Measurements from ENCODE around the gene PVRIG. TPM values are rescaled to one million over a fixed set of nuclear protein-coding genes. Genes with fewer than 3 reads are reported as not detected.

The PVRIG gene
- total RNA-seq, 1 experiment from 2014 or later: 0.55 TPM

DNA sequence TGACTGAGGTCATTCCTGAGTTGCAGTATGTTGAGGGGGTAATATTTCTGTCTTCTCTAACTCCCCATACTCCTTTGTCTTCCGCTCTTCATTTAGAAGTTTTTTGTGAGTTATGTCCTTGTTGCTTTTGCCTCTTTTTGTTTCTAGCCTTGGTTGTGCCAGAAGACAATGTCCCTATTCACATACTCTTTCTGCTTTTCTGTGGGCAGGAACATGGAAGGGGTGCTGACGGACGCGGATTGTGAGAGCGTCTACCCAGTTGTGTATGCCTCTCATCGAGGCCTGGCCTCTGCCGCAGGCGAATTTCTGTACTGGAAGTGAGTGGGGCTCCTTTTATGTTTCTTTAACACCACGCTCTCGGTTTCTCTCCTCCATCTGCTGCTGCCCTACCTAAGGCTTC is 21.5 kb upstream of the PVRIG start (continued):
- TF ChIP-seq, protein P1, sequence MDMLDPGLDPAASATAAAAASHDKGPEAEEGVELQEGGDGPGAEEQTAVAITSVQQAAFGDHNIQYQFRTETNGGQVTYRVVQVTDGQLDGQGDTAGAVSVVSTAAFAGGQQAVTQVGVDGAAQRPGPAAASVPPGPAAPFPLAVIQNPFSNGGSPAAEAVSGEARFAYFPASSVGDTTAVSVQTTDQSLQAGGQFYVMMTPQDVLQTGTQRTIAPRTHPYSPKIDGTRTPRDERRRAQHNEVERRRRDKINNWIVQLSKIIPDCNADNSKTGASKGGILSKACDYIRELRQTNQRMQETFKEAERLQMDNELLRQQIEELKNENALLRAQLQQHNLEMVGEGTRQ (CRISPR knock-in tag; IDR thresholded peaks at IDR 0.05): no peak

DNA sequence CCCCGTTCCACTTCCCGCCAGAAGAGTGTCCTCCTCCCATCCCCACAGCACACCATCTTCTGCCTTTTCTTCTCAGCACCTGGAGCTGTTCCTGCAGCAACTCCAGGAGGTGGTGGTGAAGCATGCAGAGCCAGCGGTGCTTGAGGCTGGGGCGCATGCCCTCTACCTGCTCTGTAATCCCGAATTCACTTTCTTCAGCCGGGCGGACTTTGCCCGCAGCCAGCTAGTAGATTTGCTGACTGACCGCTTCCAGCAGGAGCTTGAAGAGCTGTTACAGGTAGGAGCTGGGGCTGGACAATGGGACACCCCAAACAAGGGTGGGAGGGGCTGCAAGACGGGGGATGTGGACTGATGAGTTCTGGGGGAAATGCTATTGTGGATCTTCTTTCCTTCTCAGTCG is 19.1 kb upstream of the PVRIG start:
- Mint-ChIP-seq H3K4me1 (peaks cover 14% of the 10 kb centered on the region), H3K36me3 (no peaks in the 10 kb centered on the region), H3K27me3 (ENCODE audit: low read depth) (peaks cover 52% of the 10 kb centered on the region), H3K9me3 (no peaks in the 10 kb centered on the region), H3K4me3 (no peak overlapping the region), H3K27ac (no peak overlapping the region)
- CTCF ChIA-PET: interaction anchor here (0.6 to 1.6 kb wide), 3 partner anchors 12 to 68 kb away, joined by 3 to 4 read pairs (median 4); no protein-coding TSS in a partner anchor
- DNase-seq (ENCODE audit: low spot score): no peak
- TF ChIP-seq ZNF121 (CRISPR knock-in tag; IDR thresholded peaks at IDR 0.05) (no peak), NFYB (CRISPR knock-in tag; conservative IDR thresholded peaks at IDR 0.05; ENCODE audit: low read depth) (no peak), ATF1 (CRISPR knock-in tag; IDR thresholded peaks at IDR 0.05) (no peak), HMGA2 (CRISPR knock-in tag; IDR thresholded peaks at IDR 0.05) (no peak), ZNF396 (CRISPR knock-in tag; IDR thresholded peaks at IDR 0.05; ENCODE audit: borderline replicate concordance) (no peak), FOXJ3 (CRISPR knock-in tag; IDR thresholded peaks at IDR 0.05; ENCODE audit: borderline replicate concordance) (no peak), CREB1 (CRISPR knock-in tag; IDR thresholded peaks at IDR 0.05) (no peak)
- TF ChIP-seq, protein P2, sequence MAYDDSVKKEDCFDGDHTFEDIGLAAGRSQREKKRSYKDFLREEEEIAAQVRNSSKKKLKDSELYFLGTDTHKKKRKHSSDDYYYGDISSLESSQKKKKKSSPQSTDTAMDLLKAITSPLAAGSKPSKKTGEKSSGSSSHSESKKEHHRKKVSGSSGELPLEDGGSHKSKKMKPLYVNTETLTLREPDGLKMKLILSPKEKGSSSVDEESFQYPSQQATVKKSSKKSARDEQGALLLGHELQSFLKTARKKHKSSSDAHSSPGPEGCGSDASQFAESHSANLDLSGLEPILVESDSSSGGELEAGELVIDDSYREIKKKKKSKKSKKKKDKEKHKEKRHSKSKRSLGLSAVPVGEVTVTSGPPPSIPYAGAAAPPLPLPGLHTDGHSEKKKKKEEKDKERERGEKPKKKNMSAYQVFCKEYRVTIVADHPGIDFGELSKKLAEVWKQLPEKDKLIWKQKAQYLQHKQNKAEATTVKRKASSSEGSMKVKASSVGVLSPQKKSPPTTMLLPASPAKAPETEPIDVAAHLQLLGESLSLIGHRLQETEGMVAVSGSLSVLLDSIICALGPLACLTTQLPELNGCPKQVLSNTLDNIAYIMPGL (CRISPR knock-in tag; IDR thresholded peaks at IDR 0.05): no peak
- TF ChIP-seq, protein P3, sequence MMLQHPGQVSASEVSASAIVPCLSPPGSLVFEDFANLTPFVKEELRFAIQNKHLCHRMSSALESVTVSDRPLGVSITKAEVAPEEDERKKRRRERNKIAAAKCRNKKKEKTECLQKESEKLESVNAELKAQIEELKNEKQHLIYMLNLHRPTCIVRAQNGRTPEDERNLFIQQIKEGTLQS (CRISPR knock-in tag; conservative IDR thresholded peaks at IDR 0.05): no peak
- POLR2A ChIA-PET: interaction anchor here (0.9 kb wide), 1 partner anchor 10 kb away, joined by 3 read pairs; no protein-coding TSS in a partner anchor
- ATAC-seq: no peak

DNA sequence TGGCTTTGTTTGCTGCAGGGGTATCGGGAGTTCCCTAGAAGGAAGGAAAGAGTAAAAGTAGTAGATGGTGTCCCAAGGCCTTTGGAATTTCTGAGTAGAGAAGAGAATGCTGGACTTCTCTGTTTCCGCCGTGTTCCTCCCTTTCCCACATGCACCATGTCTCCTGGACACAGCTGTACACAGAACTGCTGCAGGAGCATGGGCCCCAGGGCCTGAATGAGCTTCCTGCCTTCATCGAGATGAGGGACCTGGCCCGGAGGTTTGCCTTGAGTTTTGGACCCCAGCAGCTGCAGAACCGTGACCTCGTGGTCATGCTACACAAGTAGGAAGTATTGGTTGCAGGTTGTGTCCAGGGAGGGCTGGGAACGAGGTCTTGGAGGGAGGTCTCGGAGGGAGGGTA is 15.3 kb upstream of the PVRIG start:
- Mint-ChIP-seq H3K27ac (no peak overlapping the region; the same call in 1 of the 2 replicates), H3K4me1 (peaks cover 17% of the 10 kb centered on the region), H3K27me3 (ENCODE audit: low read depth) (peaks cover 62% of the 10 kb centered on the region), H3K4me3 (no peak overlapping the region), H3K36me3 (no peaks in the 10 kb centered on the region), H3K9me3 (no peaks in the 10 kb centered on the region)
- ATAC-seq (no peak), DNase-seq (ENCODE audit: low spot score) (no peak)
- CTCF ChIA-PET: interaction anchor here (0.6 to 1.4 kb wide), 3 partner anchors 12 to 162 kb away, joined by 4 to 5 read pairs (median 4); no protein-coding TSS in a partner anchor
- TF ChIP-seq ETV6 (CRISPR knock-in tag; IDR thresholded peaks at IDR 0.05): no peak
- TF ChIP-seq ZNF317 (CRISPR knock-in tag; IDR thresholded peaks at IDR 0.05; ENCODE audit: borderline replicate concordance, low read depth): no peak
- no peak for TF ChIP-seq PRRX2 (CRISPR knock-in tag; IDR thresholded peaks at IDR 0.05)
- TF ChIP-seq TEAD1 (CRISPR knock-in tag; IDR thresholded peaks at IDR 0.05): no peak
- TF ChIP-seq, protein P4, sequence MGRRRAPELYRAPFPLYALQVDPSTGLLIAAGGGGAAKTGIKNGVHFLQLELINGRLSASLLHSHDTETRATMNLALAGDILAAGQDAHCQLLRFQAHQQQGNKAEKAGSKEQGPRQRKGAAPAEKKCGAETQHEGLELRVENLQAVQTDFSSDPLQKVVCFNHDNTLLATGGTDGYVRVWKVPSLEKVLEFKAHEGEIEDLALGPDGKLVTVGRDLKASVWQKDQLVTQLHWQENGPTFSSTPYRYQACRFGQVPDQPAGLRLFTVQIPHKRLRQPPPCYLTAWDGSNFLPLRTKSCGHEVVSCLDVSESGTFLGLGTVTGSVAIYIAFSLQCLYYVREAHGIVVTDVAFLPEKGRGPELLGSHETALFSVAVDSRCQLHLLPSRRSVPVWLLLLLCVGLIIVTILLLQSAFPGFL (CRISPR knock-in tag; IDR thresholded peaks at IDR 0.05; ENCODE audit: borderline replicate concordance): no peak
- TF ChIP-seq JAZF1 (CRISPR knock-in tag; IDR thresholded peaks at IDR 0.05): no peak
- TF ChIP-seq, protein P5, sequence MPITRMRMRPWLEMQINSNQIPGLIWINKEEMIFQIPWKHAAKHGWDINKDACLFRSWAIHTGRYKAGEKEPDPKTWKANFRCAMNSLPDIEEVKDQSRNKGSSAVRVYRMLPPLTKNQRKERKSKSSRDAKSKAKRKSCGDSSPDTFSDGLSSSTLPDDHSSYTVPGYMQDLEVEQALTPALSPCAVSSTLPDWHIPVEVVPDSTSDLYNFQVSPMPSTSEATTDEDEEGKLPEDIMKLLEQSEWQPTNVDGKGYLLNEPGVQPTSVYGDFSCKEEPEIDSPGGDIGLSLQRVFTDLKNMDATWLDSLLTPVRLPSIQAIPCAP (CRISPR knock-in tag; IDR thresholded peaks at IDR 0.05): no peak
- no peak for TF ChIP-seq FOXK1 (CRISPR knock-in tag; IDR thresholded peaks at IDR 0.05)
- TF ChIP-seq ZNF423 (CRISPR knock-in tag; IDR thresholded peaks at IDR 0.05): no peak
- TF ChIP-seq ZNF138 (CRISPR knock-in tag; conservative IDR thresholded peaks at IDR 0.05): no peak
- TF ChIP-seq CREM (CRISPR knock-in tag; IDR thresholded peaks at IDR 0.05): no peak
- TF ChIP-seq ZNF416 (CRISPR knock-in tag; IDR thresholded peaks at IDR 0.05): no peak
- no peak for TF ChIP-seq IRF2 (CRISPR knock-in tag; IDR thresholded peaks at IDR 0.05; ENCODE audit: borderline replicate concordance, low read depth)
- no peak for TF ChIP-seq MYBL2 (CRISPR knock-in tag; IDR thresholded peaks at IDR 0.05)
- TF ChIP-seq, protein P6, sequence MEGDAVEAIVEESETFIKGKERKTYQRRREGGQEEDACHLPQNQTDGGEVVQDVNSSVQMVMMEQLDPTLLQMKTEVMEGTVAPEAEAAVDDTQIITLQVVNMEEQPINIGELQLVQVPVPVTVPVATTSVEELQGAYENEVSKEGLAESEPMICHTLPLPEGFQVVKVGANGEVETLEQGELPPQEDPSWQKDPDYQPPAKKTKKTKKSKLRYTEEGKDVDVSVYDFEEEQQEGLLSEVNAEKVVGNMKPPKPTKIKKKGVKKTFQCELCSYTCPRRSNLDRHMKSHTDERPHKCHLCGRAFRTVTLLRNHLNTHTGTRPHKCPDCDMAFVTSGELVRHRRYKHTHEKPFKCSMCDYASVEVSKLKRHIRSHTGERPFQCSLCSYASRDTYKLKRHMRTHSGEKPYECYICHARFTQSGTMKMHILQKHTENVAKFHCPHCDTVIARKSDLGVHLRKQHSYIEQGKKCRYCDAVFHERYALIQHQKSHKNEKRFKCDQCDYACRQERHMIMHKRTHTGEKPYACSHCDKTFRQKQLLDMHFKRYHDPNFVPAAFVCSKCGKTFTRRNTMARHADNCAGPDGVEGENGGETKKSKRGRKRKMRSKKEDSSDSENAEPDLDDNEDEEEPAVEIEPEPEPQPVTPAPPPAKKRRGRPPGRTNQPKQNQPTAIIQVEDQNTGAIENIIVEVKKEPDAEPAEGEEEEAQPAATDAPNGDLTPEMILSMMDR (IDR thresholded peaks at IDR 0.05): no peak
- TF ChIP-seq, protein P7, sequence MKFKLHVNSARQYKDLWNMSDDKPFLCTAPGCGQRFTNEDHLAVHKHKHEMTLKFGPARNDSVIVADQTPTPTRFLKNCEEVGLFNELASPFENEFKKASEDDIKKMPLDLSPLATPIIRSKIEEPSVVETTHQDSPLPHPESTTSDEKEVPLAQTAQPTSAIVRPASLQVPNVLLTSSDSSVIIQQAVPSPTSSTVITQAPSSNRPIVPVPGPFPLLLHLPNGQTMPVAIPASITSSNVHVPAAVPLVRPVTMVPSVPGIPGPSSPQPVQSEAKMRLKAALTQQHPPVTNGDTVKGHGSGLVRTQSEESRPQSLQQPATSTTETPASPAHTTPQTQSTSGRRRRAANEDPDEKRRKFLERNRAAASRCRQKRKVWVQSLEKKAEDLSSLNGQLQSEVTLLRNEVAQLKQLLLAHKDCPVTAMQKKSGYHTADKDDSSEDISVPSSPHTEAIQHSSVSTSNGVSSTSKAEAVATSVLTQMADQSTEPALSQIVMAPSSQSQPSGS (CRISPR knock-in tag; IDR thresholded peaks at IDR 0.05; ENCODE audit: borderline replicate concordance, low read depth): no peak
- no peak for TF ChIP-seq FOXJ3 (CRISPR knock-in tag; IDR thresholded peaks at IDR 0.05; ENCODE audit: borderline replicate concordance)
- TF ChIP-seq NR2C2 (CRISPR knock-in tag; IDR thresholded peaks at IDR 0.05): no peak
- TF ChIP-seq NFYB (CRISPR knock-in tag; conservative IDR thresholded peaks at IDR 0.05; ENCODE audit: low read depth): no peak
- no peak for TF ChIP-seq ZNF671 (CRISPR knock-in tag; IDR thresholded peaks at IDR 0.05)
- POLR2A ChIA-PET: no interaction called here

Data from WTC11 (cell line).